Endometrial microvascular endothelial cells (primary cell): ENCODE measurements around the gene R3HDM4. TPM values are rescaled to one million over a fixed set of nuclear protein-coding genes. Genes with fewer than 3 reads are reported as not detected.
"Not testable (repeated sequence)": the region's sequence is repeated elsewhere in the genome, so short reads cannot be mapped to it uniquely, and the experiment has no call there.

Experiments used
- in situ Hi-C: cut with HindIII; loops from 2 replicates; pipeline ENCODE4 v1.10.0; 2017; ENCODE audit warnings: low sequenced_read_pairs, low pct_unique_long_range_greater_than_20kb; ENCODE audit errors: inconsistent ontology term
- total RNA-seq: library from RNA; depleted of rRNA; stranded (reverse); fragments of >200 nt; gene quantifications from one replicate; pipeline ENCODE4 v1.2.3, GENCODE V29; 2015; ENCODE audit errors: inconsistent ontology term

R3HDM4 gene
- 52.3 TPM for total RNA-seq

GRCh38 chr19:913080-913748, at the start of gene R3HDM4:
TSS of gene R3HDM4 (minus strand) at chr19:913219. CDS start at chr19:913157, 62 bp downstream.
- in situ Hi-C loops: no loop called here

DNA sequence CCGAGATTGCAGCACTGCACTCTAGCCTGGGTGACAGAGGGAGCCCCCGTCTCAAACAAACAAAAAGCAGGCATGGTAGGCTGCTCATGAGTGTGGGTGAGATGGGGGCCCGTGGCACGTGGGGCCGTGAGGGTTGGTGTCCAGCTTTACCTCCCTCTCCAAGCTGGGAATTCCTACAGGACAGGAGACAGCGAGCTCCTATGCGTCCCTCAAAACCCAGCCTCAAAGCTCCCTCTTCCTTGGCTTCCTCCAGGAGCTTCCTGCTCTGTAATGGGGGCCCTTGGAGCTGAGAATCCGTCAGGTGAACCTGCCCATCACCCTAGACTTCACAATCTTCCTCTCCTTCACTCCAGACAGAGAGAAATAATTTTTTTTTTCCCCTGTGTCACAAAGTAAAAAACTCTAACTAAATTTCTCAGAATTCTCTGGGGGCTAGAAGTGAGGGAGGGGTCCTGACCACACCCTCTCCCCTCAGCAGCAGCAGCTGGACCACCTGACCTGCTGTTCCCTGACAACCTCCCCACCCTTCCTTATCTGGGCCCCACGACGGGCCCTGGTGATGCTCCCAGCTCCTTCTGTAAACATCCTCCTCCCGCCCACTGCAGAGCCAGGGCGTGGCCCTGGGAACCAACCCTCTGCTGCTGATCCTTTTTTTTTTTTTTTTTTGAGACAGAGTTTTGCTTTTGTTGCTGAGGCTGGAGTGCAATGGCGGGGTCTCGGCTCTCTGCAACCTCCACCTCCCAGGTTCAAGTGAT, 49.0 kb upstream of the R3HDM4 start:
- in situ Hi-C loops: no loop called here

- in situ Hi-C loops: no loop called here
These were observed 47.6 kb upstream of the R3HDM4 start for GRCh38 chr19:960601-960938.

DNA sequence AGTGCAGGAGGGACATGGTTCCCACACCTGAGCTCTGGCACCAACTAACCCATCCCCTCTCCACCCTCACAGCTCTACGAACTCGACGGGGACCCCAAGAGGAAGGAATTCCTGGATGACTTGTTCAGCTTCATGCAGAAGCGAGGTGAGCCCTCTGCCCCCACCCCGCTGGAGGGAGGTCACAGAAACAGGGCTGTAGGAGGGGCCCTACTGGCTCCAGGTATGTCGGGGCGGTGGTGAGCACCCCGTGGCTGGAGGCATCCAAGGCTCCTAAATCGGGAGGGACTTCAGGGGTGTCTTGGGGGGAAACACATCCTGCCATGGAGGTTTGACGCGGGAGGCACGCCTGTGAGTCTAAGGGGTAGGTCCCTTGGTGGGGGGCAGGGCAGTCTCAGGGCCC, 47.0 kb upstream of the R3HDM4 start:
- in situ Hi-C loops: no loop called here

- in situ Hi-C loops: no loop called here
These were observed 46.2 kb upstream of the R3HDM4 start for GRCh38 chr19:958967-959855.

DNA sequence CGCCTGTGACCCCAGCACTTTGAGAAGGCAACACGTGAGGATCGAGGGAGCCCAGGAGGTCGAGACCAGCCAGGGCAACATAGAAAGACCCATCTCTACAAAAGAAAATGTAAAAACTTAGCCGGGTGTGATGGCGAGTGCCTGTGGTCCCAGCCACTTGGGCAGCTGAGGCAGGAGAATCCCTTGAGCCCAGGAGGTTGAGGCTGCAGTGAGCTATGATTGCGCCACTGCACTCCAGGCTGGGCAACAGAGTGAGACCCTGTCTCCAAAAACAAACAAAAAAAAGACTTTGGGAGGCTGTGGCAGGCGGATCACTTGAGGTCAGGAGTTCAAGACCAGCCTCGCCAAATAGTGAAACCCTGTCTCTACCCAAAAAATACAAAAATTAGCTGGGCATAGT, 44.6 kb upstream of the R3HDM4 start:
- in situ Hi-C loops: not testable (repeated sequence)

DNA sequence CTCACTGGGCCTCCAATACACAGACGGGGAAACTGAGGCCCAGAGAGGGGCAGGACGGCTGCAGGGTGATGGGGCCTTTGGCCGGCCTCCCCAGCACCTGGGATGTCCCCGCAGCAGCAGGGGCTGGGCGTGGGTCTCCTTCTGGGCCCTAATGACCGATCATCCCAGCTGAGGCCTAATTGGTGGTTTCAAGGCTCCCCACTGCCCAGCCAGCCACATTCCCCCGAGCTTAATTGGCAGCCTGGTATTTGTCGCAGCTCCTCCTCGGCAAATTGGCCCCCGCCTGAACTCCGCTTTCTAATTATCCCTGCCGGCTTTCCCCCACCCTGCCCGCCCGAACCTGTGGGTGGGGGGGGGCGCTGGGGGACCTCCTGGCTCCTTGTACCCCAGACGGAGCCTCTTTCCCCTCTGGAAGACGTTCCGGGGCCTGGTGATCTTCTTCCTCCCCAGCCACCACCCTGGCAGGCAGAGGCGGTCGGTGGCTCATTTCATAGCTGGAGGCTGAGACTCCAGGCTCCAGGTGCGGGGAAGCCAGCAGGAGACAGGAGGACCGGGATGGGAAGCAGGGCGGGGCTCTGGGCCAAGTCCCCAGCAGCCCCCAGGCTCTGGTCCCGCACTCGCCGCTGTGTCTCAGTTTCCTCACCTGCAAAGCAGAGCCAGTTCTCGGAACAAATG, 43.9 kb upstream of the R3HDM4 start:
- in situ Hi-C loops: no loop called here

- in situ Hi-C loops: no loop called here
These were observed 43.1 kb upstream of the R3HDM4 start for GRCh38 chr19:955803-956765.

GRCh38 chr19:954672-955494, 41.9 kb upstream of the R3HDM4 start:
- in situ Hi-C loops: no loop called here

- in situ Hi-C loops: no loop called here
These were observed 41.3 kb upstream of the R3HDM4 start for GRCh38 chr19:954272-954671.

DNA sequence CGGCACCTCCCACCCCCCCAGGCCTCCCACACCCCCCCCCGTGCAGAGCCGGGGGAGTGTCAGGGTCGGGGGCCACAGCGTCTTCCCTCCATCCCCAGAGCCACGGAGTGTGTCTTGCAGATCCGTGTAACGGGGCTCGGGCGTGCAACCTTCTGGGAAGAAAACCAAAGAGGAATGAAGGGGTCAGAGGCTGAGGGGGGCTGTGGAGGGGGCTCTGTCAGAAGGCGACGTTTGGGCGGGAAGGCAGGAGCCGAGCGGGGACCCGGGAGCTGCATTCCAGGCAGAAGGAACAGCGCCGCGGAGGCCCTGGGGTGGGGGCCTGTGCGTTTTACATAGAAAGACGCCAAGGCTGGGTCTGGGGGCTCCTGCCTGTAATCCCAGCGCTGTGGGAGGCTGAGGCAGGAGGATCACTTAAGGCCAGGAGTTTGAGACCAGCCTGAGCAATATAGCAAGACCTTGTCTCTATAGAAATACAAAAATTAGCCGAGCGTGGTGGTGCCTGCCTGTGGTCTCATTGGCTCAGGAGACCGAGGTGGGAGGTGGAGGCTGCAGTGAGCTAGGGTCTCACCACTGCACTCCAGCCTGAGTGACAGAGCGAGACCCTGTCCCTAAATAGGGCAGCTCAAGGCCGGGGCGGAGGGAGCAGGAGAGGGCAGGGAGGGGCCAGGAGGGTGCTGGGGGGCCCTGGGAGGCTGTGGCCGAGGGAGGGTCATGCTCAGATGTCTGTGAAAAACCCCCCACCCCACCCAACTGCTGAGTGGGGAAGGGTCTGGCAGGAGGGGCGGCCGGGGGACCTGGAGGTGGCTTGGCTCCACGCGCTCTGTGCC, 40.6 kb upstream of the R3HDM4 start:
- in situ Hi-C loops: no loop called here

GRCh38 chr19:952680-953444, 39.8 kb upstream of the R3HDM4 start:
- in situ Hi-C loops: no loop called here

- in situ Hi-C loops: no loop called here
These were observed 39.1 kb upstream of the R3HDM4 start for GRCh38 chr19:952049-952679.

GRCh38 chr19:950352-951066, 37.5 kb upstream of the R3HDM4 start:
- in situ Hi-C loops: no loop called here
